SK-N-SH treated with all-trans-retinoic acid at 6 μM for 48 hours (cell line): ENCODE data around the gene DCBLD2.

Source experiments
- ARNTL ChIP-seq: fragments of 450-650 bp; formaldehyde crosslinking; IDR thresholded peaks from 2 replicates; pipeline ENCODE4 v1.5.0; 2020; ENCODE audit warnings: low read depth, mild to moderate bottlenecking, moderate library complexity, borderline replicate concordance
- GLIS3 ChIP-seq: fragments of 250-450 bp; sonication (Bioruptor Pico); IDR thresholded peaks from 2 replicates; pipeline ENCODE4 v1.5.0; 2020; ENCODE audit warnings: mild to moderate bottlenecking, moderate library complexity
- ISL1 ChIP-seq: fragments of 250-450 bp; sonication (Bioruptor Pico); IDR thresholded peaks from 2 replicates; pipeline ENCODE4 v2.1.2; 2022; ENCODE audit warnings: mild to moderate bottlenecking, moderate library complexity
- SNAI2 ChIP-seq: fragments of 250-450 bp; sonication (Bioruptor Pico); IDR thresholded peaks from 2 replicates; pipeline ENCODE4 v1.5.0; 2020; ENCODE audit warnings: mild to moderate bottlenecking, moderate library complexity
- TCF4 ChIP-seq: fragments of 250-450 bp; sonication (Bioruptor Pico); IDR thresholded peaks from 2 replicates; pipeline ENCODE4 v1.8.0; 2021; ENCODE audit warnings: mild to moderate bottlenecking, moderate library complexity, borderline replicate concordance
- TOX ChIP-seq: fragments of 250-450 bp; sonication (Bioruptor Pico); IDR thresholded peaks from 2 replicates; pipeline ENCODE4 v1.8.0; 2021; ENCODE audit warnings: mild to moderate bottlenecking, moderate library complexity, borderline replicate concordance
- ZFP3 ChIP-seq: fragments of 250-450 bp; sonication (Bioruptor Pico); IDR thresholded peaks from 2 replicates; pipeline ENCODE4 v1.5.0; 2020; ENCODE audit warnings: mild to moderate bottlenecking, moderate library complexity
- ZFP30 ChIP-seq: fragments of 450-650 bp; formaldehyde crosslinking; IDR thresholded peaks from 2 replicates; pipeline ENCODE4 v1.5.0; 2022; ENCODE audit warnings: mild to moderate bottlenecking, moderate library complexity
- ZNF8 ChIP-seq: fragments of 450-650 bp; formaldehyde crosslinking; IDR thresholded peaks from 2 replicates; pipeline ENCODE4 v1.5.0; 2020; ENCODE audit warnings: mild to moderate bottlenecking, moderate library complexity
- TF ChIP-seq, protein P1 (sequence below): fragments of 250-450 bp; sonication (Bioruptor Pico); IDR thresholded peaks from 2 replicates; pipeline ENCODE4 v1.8.0; 2020; ENCODE audit warnings: mild to moderate bottlenecking, moderate library complexity, borderline replicate concordance
- TF ChIP-seq, protein P2 (sequence below): fragments of 250-450 bp; sonication (Bioruptor Pico); IDR thresholded peaks from 2 replicates; pipeline ENCODE4 v1.5.1; 2021; ENCODE audit warnings: mild to moderate bottlenecking, moderate library complexity

DNA sequence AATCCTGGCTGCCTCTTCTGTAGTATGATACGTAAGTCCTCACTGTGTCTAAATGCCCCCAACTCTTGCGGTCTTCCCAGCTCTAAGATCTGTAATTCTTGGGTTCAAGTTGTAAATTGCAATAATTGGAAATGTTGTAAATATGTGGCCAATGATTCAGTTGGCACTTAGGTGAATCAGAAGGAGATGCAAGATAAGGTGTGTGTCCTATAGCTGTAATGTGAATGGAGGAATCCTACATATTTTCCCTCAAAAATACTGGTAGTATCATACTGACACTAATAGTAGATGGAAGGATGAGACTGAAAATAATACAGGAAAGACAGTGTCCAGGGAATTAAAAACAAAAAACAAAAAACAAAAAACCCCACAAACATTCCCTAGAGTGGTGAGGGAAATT is 141.9 kb downstream of the DCBLD2 start:
- no peak for TF ChIP-seq TOX (CRISPR knock-in tag)
- no peak for TF ChIP-seq ISL1
- no peak for TF ChIP-seq SNAI2 (CRISPR knock-in tag)
- no peak for TF ChIP-seq ZFP3
- no peak for TF ChIP-seq ARNTL (CRISPR knock-in tag)
- TF ChIP-seq, protein P1, sequence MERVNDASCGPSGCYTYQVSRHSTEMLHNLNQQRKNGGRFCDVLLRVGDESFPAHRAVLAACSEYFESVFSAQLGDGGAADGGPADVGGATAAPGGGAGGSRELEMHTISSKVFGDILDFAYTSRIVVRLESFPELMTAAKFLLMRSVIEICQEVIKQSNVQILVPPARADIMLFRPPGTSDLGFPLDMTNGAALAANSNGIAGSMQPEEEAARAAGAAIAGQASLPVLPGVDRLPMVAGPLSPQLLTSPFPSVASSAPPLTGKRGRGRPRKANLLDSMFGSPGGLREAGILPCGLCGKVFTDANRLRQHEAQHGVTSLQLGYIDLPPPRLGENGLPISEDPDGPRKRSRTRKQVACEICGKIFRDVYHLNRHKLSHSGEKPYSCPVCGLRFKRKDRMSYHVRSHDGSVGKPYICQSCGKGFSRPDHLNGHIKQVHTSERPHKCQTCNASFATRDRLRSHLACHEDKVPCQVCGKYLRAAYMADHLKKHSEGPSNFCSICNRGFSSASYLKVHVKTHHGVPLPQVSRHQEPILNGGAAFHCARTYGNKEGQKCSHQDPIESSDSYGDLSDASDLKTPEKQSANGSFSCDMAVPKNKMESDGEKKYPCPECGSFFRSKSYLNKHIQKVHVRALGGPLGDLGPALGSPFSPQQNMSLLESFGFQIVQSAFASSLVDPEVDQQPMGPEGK (CRISPR knock-in tag) = no peak
- no peak for TF ChIP-seq GLIS3 (CRISPR knock-in tag)
- TF ChIP-seq ZFP30 = no peak
- no peak for TF ChIP-seq ZNF8 (CRISPR knock-in tag)
- no peak for TF ChIP-seq TCF4 (CRISPR knock-in tag)
- TF ChIP-seq, protein P2, sequence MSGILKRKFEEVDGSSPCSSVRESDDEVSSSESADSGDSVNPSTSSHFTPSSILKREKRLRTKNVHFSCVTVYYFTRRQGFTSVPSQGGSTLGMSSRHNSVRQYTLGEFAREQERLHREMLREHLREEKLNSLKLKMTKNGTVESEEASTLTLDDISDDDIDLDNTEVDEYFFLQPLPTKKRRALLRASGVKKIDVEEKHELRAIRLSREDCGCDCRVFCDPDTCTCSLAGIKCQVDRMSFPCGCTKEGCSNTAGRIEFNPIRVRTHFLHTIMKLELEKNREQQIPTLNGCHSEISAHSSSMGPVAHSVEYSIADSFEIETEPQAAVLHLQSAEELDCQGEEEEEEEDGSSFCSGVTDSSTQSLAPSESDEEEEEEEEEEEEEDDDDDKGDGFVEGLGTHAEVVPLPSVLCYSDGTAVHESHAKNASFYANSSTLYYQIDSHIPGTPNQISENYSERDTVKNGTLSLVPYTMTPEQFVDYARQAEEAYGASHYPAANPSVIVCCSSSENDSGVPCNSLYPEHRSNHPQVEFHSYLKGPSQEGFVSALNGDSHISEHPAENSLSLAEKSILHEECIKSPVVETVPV = no peak
